ENCODE measurements around the gene STRIT1.

Gene STRIT1

DNA sequence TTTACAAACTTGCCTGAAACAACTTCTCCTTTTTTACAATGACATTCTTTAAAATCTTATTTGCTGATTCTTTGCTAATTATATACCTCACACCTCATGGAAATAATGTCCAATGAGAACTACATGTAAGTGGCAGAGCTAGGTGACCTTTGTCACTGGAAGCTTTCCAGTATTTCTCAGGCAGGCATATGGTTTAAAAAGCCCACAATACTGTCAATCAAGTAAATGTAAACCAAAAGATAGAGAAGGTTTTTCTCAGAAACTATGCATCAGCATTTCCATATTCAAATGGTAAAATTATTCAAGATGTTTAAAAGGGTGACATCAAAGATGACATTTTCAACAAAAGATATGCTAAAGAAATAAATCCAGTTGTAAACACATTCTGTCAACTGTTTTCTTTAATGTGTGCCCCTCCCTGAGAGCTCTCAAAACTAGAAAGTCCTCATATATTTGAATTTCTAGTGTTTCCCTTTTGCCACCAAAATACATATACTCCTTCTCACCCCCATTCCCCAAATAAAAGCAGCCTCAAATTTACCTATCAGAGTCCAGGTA is 10.1 kb upstream of the STRIT1 start:
- no peak for DNase-seq
- TF ChIP-seq, protein P1, sequence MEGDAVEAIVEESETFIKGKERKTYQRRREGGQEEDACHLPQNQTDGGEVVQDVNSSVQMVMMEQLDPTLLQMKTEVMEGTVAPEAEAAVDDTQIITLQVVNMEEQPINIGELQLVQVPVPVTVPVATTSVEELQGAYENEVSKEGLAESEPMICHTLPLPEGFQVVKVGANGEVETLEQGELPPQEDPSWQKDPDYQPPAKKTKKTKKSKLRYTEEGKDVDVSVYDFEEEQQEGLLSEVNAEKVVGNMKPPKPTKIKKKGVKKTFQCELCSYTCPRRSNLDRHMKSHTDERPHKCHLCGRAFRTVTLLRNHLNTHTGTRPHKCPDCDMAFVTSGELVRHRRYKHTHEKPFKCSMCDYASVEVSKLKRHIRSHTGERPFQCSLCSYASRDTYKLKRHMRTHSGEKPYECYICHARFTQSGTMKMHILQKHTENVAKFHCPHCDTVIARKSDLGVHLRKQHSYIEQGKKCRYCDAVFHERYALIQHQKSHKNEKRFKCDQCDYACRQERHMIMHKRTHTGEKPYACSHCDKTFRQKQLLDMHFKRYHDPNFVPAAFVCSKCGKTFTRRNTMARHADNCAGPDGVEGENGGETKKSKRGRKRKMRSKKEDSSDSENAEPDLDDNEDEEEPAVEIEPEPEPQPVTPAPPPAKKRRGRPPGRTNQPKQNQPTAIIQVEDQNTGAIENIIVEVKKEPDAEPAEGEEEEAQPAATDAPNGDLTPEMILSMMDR (IDR thresholded peaks at IDR 0.05), result no peak
- H3K4me1 Mint-ChIP-seq, result peaks cover 6% of the 10 kb centered on the region
- H3K36me3 Mint-ChIP-seq (ENCODE audit: low read depth), result no peaks in the 10 kb centered on the region
- H3K9me3 Mint-ChIP-seq, result no peaks in the 10 kb centered on the region
- H3K27ac Mint-ChIP-seq, result no peak overlapping the region
- H3K27me3 Mint-ChIP-seq (ENCODE audit: low read depth, poor library complexity), result no peaks in the 10 kb centered on the region
- H3K4me3 Mint-ChIP-seq, result no peak overlapping the region

DNA sequence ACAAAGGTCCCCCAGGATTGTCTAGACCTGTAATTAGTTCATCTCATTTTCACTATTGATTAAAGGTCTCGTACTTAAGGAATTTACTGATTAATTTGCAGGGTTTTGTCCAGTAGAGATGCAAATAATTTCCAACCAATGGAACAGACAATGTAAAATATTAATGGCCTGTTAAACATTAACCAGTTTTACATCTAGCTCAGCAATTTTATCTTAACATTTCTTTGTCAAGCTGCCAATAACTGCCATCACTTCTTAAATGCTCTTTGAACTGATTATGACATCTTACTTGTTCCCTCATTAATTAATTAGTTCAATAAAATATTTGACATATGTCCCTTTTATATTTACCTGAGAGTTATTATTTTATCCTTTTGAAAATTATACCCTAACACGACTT is 9.4 kb upstream of the STRIT1 start:
- TF ChIP-seq, protein P1 (IDR thresholded peaks at IDR 0.05), result no peak
- DNase-seq, result no peak
- H3K36me3 Mint-ChIP-seq (ENCODE audit: low read depth), result no peaks in the 10 kb centered on the region
- no peaks in the 10 kb centered on the region for H3K27me3 Mint-ChIP-seq (ENCODE audit: low read depth, poor library complexity)
- H3K9me3 Mint-ChIP-seq, result peaks cover 5% of the 10 kb centered on the region
- no peak overlapping the region for H3K4me3 Mint-ChIP-seq
- H3K27ac Mint-ChIP-seq, result no peak overlapping the region
- H3K4me1 Mint-ChIP-seq, result peaks cover 6% of the 10 kb centered on the region

- TF ChIP-seq, protein P1 (IDR thresholded peaks at IDR 0.05), result no peak
- Mint-ChIP-seq H3K27me3 (ENCODE audit: low read depth, poor library complexity) (no peaks in the 10 kb centered on the region), H3K4me1 (peaks cover 6% of the 10 kb centered on the region), H3K4me3 (no peak overlapping the region), H3K27ac (no peak overlapping the region), H3K9me3 (peaks cover 9% of the 10 kb centered on the region), H3K36me3 (ENCODE audit: low read depth) (peaks cover under 1% of the 10 kb centered on the region)
- no peak for DNase-seq
These were observed 9.0 kb upstream of the STRIT1 start for GRCh38 chr3:155302481-155302880.

DNA sequence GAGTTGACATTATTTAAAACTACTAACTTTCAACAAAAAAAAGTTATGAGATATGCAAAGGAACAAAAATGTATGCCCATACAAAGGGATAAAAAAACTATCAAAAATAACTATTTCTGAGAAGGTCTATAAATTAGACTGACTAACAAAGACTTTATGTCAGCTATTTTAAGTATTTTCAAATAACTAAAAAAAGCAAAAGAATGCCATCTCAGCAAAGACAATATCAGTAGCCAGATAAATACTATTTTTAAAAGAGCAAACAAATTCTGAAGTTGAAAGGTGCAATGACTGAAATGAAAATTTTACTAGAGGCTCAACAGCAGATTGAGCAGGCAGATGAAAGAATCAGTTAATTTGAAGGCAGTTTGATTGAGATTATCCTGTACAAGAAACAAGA is 3.6 kb upstream of the STRIT1 start:
- no peak overlapping the region for H3K27ac Mint-ChIP-seq
- peaks cover 9% of the 10 kb centered on the region for H3K36me3 Mint-ChIP-seq (ENCODE audit: low read depth)
- no peaks in the 10 kb centered on the region for H3K4me1 Mint-ChIP-seq
- no peak for DNase-seq
- H3K27me3 Mint-ChIP-seq (ENCODE audit: low read depth, poor library complexity), result no peaks in the 10 kb centered on the region
- peaks cover 24% of the 10 kb centered on the region for H3K9me3 Mint-ChIP-seq
- TF ChIP-seq, protein P1 (IDR thresholded peaks at IDR 0.05), result no peak
- no peak overlapping the region for H3K4me3 Mint-ChIP-seq

- no peak for DNase-seq
- Mint-ChIP-seq H3K27me3 (ENCODE audit: low read depth, poor library complexity) (no peaks in the 10 kb centered on the region), H3K4me3 (no peak overlapping the region), H3K9me3 (peaks cover 24% of the 10 kb centered on the region), H3K27ac (no peak overlapping the region), H3K36me3 (ENCODE audit: low read depth) (peaks cover 9% of the 10 kb centered on the region), H3K4me1 (no peaks in the 10 kb centered on the region)
- TF ChIP-seq, protein P1 (IDR thresholded peaks at IDR 0.05), result no peak
These were observed 2.9 kb upstream of the STRIT1 start for GRCh38 chr3:155296413-155296812.

GRCh38 chr3:155292693-155293092 is 790 bp downstream of the STRIT1 start:
- Mint-ChIP-seq H3K4me3 (no peak overlapping the region), H3K4me1 (no peaks in the 10 kb centered on the region), H3K36me3 (ENCODE audit: low read depth) (peaks cover 9% of the 10 kb centered on the region), H3K27me3 (ENCODE audit: low read depth, poor library complexity) (no peaks in the 10 kb centered on the region), H3K27ac (no peak overlapping the region), H3K9me3 (peaks cover 17% of the 10 kb centered on the region)
- TF ChIP-seq, protein P1 (IDR thresholded peaks at IDR 0.05), result no peak
- DNase-seq, result no peak
